Lower leg skin (tissue), 4 donors: ENCODE data around the gene BCL2. TPM values are rescaled to one million over a fixed set of nuclear protein-coding genes. Genes with fewer than 3 reads are reported as not detected.
A peak's percentile ranks its signal among the peaks of the same experiment; 100 is the strongest.

Experiments used
- DNase-seq, 2 donors: peaks; one replicate each; pipeline ENCODE4 v3.0.0-alpha.2; 2019; ENCODE audit warnings: low spot score in 2 of 2
- H3K4me3 ChIP-seq: fragments of 200-600 bp; sonication (generic); 2 replicates; pipeline ENCODE4 v1.5.1; 2017; ENCODE audit warnings: mild to moderate bottlenecking, low read depth; ENCODE audit not compliant: poor library complexity, severe bottlenecking
- POLR2A ChIP-seq, 2 donors: fragments of 450-650 bp; IDR thresholded peaks; one replicate each; pipeline ENCODE4 v1.6.1; 2016 to 2017; ENCODE audit warnings: antibody characterized with exemption in 2 of 2, mild to moderate bottlenecking in 1 of 2, moderate library complexity in 1 of 2
- WGBS, 2 donors: methylation state at CpG; one replicate each; pipeline ENCODE4 v1.1.5; 2018; 5-methylcytosine and 5-hydroxymethylcytosine counted together
- intact Hi-C: fragments of 100-400 bp; cut with DNase I; formaldehyde crosslinking; loops from one replicate; pipeline ENCODE4 v1.15.0; 2023; ENCODE audit warnings: low total_unique reads
- total RNA-seq, 4 donors: library from RNA; depleted of rRNA; stranded (reverse); fragments of >200 nt; gene quantifications; one replicate each; pipeline ENCODE4 v1.1.0, GENCODE V29; 2016
- TF ChIP-seq, protein P1 (sequence below), 3 donors: fragments of 450-650 bp; IDR thresholded peaks; one replicate each; pipeline ENCODE4 v1.5.1; 2016; ENCODE audit warnings: antibody characterized with exemption in 3 of 3, mild to moderate bottlenecking in 3 of 3, moderate library complexity in 2 of 3

The BCL2 gene
- total RNA-seq, 4 donors from 2014 or later = 12.8 to 21.7 (median 18.2) TPM

DNA sequence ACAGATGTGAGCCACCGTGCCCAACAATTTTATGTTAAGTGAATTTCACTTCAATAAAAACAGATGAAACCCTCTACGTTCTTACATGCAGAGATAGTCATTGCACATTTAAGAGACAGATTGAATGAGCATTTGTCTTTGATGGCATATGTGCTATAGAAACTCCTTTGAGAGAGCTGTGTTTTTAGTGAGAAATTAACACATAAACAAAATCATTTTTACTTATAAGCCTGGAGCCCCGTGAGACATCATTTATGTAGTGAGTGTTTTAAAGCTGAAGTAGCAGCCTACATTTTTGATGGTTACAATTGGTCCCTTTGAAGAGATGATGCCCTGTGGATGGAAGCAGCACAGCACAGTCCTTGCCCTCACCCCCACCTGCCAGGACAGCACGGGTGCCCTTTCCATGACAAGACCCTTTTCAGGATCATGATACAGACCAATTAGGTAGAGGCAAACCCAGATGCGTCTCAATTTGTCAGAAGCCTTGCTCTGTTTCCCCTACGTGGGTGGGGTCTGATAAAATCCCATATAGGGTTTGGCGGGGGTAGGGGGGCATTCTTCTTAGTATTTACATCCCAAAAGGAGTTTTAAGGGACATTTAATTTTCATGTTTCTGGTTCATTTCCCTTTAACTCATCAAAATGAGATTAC, 237.1 kb downstream of the BCL2 start:
- no peak for DNase-seq
- H3K4me3 ChIP-seq = no peak overlapping the region
- WGBS, 2 donors = 70 to 88% methylated on average over 7 of the region's 7 CpGs
- TF ChIP-seq, protein P1, sequence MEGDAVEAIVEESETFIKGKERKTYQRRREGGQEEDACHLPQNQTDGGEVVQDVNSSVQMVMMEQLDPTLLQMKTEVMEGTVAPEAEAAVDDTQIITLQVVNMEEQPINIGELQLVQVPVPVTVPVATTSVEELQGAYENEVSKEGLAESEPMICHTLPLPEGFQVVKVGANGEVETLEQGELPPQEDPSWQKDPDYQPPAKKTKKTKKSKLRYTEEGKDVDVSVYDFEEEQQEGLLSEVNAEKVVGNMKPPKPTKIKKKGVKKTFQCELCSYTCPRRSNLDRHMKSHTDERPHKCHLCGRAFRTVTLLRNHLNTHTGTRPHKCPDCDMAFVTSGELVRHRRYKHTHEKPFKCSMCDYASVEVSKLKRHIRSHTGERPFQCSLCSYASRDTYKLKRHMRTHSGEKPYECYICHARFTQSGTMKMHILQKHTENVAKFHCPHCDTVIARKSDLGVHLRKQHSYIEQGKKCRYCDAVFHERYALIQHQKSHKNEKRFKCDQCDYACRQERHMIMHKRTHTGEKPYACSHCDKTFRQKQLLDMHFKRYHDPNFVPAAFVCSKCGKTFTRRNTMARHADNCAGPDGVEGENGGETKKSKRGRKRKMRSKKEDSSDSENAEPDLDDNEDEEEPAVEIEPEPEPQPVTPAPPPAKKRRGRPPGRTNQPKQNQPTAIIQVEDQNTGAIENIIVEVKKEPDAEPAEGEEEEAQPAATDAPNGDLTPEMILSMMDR (IDR thresholded peaks at IDR 0.05) = no peak
- no peak for TF ChIP-seq POLR2A (IDR thresholded peaks at IDR 0.05)
- intact Hi-C loops = no loop called here

DNA sequence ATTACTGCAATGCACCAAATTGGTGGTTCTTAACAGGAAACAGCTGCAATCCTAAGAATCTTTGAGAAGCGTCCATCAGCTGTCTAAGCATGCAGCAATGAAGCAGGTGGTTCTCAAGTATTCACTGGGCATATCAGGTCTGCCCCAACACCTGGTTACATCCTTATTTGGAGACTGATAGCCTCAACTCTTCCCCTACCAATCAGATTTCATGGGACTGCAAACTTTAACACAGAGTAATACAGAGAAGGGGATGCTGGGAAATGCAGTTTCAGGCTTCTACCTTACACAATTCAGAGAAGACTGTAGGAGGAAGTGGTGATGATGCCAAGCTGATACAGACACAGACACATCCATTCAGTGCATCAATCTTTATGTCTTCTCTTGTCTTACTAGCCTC, 240.5 kb downstream of the BCL2 start:
- no peak for TF ChIP-seq POLR2A (IDR thresholded peaks at IDR 0.05)
- TF ChIP-seq, protein P1 (IDR thresholded peaks at IDR 0.05) = no peak
- intact Hi-C loops = no loop called here
- DNase-seq = no peak
- WGBS, 2 donors = 63 to 79% methylated on average over 1 of the region's 1 CpG
- H3K4me3 ChIP-seq = no peak overlapping the region

DNA sequence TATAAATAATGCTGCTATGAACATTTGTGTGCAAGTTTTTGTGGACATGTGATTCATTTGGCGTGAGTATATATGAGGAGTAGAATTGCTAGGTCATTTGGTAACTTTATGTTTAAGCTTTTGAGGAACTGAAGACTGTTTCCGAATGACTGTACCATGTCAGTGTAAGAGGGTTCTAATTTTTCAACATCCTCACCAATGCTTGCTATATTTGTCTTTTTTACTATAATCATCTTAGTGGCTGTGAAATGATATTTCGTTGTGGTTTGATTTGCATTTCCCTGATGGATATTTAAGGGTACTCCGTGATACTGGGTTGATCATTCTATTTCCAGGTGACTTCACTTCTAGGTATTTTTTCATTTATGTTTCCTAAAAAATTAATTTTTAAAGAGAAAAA, 241.1 kb downstream of the BCL2 start:
- H3K4me3 ChIP-seq = no peak overlapping the region
- no peak for TF ChIP-seq POLR2A (IDR thresholded peaks at IDR 0.05)
- TF ChIP-seq, protein P1 (IDR thresholded peaks at IDR 0.05) = no peak
- intact Hi-C loops = no loop called here
- WGBS, 2 donors = 87 to 91% methylated on average over 4 of the region's 4 CpGs
- no peak for DNase-seq

DNA sequence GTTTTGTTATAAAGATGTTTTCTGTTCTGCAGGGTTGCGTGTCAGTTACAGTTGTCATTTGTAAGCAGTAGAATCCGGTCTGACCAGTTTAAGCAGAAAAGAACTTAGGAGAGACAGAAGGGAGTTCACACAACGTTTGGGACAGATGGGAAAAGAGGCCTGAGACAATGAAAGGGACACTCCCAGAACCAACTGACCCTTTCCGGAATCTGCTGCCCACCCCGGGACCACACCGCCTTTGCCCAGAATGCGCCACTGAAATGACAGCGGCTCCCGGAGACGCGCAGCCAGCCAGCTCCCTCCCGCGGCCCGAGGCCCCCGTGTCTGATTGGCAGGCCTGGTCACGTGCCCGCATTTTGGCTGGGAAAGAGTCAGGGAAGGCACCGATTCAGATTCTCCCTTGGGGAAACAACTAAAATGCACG, 244.6 kb downstream of the BCL2 start:
- TF ChIP-seq POLR2A (IDR thresholded peaks at IDR 0.05) = no peak
- TF ChIP-seq, protein P1 (IDR thresholded peaks at IDR 0.05) = no peak
- no peak overlapping the region for H3K4me3 ChIP-seq
- 1 to 12% methylated on average over 19 of the region's 19 CpGs for whole genome bisulfite sequencing, 2 donors
- DNase-seq = peak; percentile 75 to 95
- intact Hi-C loops = no loop called here

DNA sequence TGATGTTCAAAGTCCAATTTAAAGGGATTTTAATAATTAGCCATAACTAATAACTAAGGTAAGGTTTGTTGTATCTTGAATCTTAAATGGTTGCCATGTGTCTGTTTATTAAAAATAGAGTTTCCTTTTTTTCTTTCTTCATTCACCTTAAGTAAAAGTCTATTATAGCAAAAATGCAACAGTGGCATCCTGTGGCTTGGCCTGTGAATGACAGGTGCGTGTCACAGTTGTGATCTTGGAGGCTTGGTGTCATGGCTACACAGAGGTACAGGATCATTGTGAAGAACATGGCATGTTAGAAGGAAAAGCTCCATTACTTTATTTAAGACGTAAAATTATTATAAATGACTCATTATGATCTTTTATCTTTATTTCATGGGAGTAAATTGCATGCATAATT, 246.1 kb downstream of the BCL2 start:
- WGBS, 2 donors = 60 to 71% methylated on average over 2 of the region's 2 CpGs
- H3K4me3 ChIP-seq = no peak overlapping the region
- TF ChIP-seq, protein P1 (IDR thresholded peaks at IDR 0.05) = no peak
- no peak for DNase-seq
- intact Hi-C loops = no loop called here

Other genes with a start within 250 kb of the BCL2 start
- gene KDSR, start 47.4 kb upstream of the BCL2 start, total RNA-seq = 100 to 1,000 TPM in 2 of 4 donors, 10 to 100 TPM in 2; 91.7 to 121 (median 99.3) TPM
- gene VPS4B, start 102.7 kb upstream of the BCL2 start, total RNA-seq = 10 to 100 TPM; 43.6 to 59.6 (median 52.4) TPM
- 100 to 1,000 TPM; 298 to 404 (median 337) TPM for gene SERPINB5, start 157.2 kb upstream of the BCL2 start, total RNA-seq
- gene SERPINB12, start 222.6 kb upstream of the BCL2 start, total RNA-seq = 100 to 1,000 TPM in 2 of 4 donors, 10 to 100 TPM in 2; 62.8 to 185 (median 112) TPM